Measurements from ENCODE around the gene WDR5B. TPM values are rescaled to one million over a fixed set of nuclear protein-coding genes. Genes with fewer than 3 reads are reported as not detected.

WDR5B gene
- total and polyA plus RNA-seq, 2 of the 4 experiments (the other 2 are of a cell fraction) = 3.1 to 5.6 TPM

DNA sequence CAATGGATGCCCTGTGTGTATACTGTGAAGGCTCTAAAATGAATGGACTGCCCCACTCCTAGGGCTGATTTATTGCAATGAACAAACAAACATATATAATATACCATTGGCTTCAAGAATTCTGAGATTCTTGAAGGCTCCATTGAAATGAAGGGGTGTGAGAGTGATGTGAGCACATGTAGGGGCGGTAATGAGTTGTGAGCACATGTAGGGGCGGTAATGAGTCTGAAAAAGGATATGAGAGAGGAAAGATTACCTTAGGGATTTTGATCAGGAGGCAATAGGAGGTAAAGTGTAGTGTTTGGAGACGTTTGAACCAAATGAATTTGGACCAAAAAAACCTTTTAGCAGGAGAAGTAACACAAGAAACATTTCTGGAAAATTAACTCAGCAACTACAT, 28.2 kb downstream of the WDR5B start:
- Histone ChIP-seq H3K18ac (ENCODE audit: low read depth, low read length) (no peak overlapping the region), H3K4ac (ENCODE audit: low read depth, low read length) (no peak overlapping the region), H2AK5ac (ENCODE audit: low read depth, low read length) (no peak overlapping the region), H4K20me1 (ENCODE audit: insufficient read depth, low read length) (no peaks in the 10 kb centered on the region), H3K79me1 (ENCODE audit: low read depth in 1 of 2, low read length in 2 of 2) (peaks cover 5 to 10% of the 10 kb centered on the region in 2 experiments; a peak in 3 of 4 replicates), H3K9ac (ENCODE audit: low read depth, low read length) (no peak overlapping the region), H3K9me3 (ENCODE audit: control insufficient read depth, insufficient read depth, low read length) (no peaks in the 10 kb centered on the region), H3K56ac (ENCODE audit: extremely low read depth, insufficient read depth, low read length) (no peak overlapping the region), H2AK9ac (replicated peaks; ENCODE audit: low read depth, low read length, poor library complexity) (no peak overlapping the region), H3K27me3 (ENCODE audit: control insufficient read depth, insufficient read depth, low read length) (no peaks in the 10 kb centered on the region), H2BK5ac (ENCODE audit: low read depth, low read length, poor library complexity, severe bottlenecking) (no peak overlapping the region), H3K36me3 (ENCODE audit: control insufficient read depth, insufficient read depth, low read length) (no peaks in the 10 kb centered on the region), H3K27ac (ENCODE audit: insufficient read depth, low read length) (no peak overlapping the region), H3K4me2 (ENCODE audit: low read depth, low read length) (no peak overlapping the region), H2AFZ (replicated peaks; ENCODE audit: low read length, poor library complexity) (no peak overlapping the region), H2BK15ac (ENCODE audit: low read depth, low read length) (no peak overlapping the region), H4K91ac (ENCODE audit: insufficient read depth, low read depth, low read length) (no peak overlapping the region), H2BK20ac (ENCODE audit: low read depth, low read length) (no peak overlapping the region), H3K14ac (replicated peaks; ENCODE audit: low read depth, low read length) (no peak overlapping the region), H3K4me1 (ENCODE audit: control insufficient read depth, insufficient read depth, low read length) (no peaks in the 10 kb centered on the region; the same call in 1 of the 2 replicates), H4K8ac (ENCODE audit: low read depth in 2 of 2, low read length in 2 of 2) (no peak overlapping the region), H4K5ac (ENCODE audit: low read depth, low read length) (no peak overlapping the region), H2BK120ac (ENCODE audit: low read depth, low read length) (no peak overlapping the region), H3K9me1 (ENCODE audit: insufficient read depth, low read length) (no peaks in the 10 kb centered on the region), H3K4me3 (ENCODE audit: insufficient read depth, low read depth, low read length) (no peak overlapping the region), H3K23ac (ENCODE audit: low read depth, low read length) (no peak overlapping the region)
- dilution Hi-C loops (cut with HindIII; ENCODE audit: low sequenced_read_pairs, unreplicated experiment) = no loop called here
- ChIA-PET CTCF (no interaction called here), POLR2A (ENCODE audit: unreplicated experiment) (no interaction called here)
- intact Hi-C loops (cut with micrococcal nuclease) = no loop called here
- BruUV-seq (replicated peaks) = no TSS peak
- TF ChIP-seq POLR2A (IDR thresholded peaks at IDR 0.05; ENCODE audit: low read depth, low read length) = no peak
- no peak for TF ChIP-seq RCOR1 (IDR thresholded peaks at IDR 0.05; ENCODE audit: insufficient replicate concordance, low read length)
- TF ChIP-seq, protein P1, sequence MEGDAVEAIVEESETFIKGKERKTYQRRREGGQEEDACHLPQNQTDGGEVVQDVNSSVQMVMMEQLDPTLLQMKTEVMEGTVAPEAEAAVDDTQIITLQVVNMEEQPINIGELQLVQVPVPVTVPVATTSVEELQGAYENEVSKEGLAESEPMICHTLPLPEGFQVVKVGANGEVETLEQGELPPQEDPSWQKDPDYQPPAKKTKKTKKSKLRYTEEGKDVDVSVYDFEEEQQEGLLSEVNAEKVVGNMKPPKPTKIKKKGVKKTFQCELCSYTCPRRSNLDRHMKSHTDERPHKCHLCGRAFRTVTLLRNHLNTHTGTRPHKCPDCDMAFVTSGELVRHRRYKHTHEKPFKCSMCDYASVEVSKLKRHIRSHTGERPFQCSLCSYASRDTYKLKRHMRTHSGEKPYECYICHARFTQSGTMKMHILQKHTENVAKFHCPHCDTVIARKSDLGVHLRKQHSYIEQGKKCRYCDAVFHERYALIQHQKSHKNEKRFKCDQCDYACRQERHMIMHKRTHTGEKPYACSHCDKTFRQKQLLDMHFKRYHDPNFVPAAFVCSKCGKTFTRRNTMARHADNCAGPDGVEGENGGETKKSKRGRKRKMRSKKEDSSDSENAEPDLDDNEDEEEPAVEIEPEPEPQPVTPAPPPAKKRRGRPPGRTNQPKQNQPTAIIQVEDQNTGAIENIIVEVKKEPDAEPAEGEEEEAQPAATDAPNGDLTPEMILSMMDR (conservative IDR thresholded peaks at IDR 0.05; ENCODE audit: low read depth, low read length) = no peak
- TF ChIP-seq NFE2L2 (IDR thresholded peaks at IDR 0.05; ENCODE audit: low read depth, low read length) = no peak
- no peak for TF ChIP-seq BHLHE40 (IDR thresholded peaks at IDR 0.05; ENCODE audit: low read depth, low read length)
- no peak for TF ChIP-seq MAZ (IDR thresholded peaks at IDR 0.05; ENCODE audit: borderline replicate concordance, low read depth, low read length)
- TF ChIP-seq FOS (IDR thresholded peaks at IDR 0.05; ENCODE audit: low read depth, low read length) = no peak
- TF ChIP-seq SMC3 (IDR thresholded peaks at IDR 0.05; ENCODE audit: low read depth, low read length) = no peak
- no peak for TF ChIP-seq MAFK (IDR thresholded peaks at IDR 0.05; ENCODE audit: low read depth, low read length)
- TF ChIP-seq, protein P2, sequence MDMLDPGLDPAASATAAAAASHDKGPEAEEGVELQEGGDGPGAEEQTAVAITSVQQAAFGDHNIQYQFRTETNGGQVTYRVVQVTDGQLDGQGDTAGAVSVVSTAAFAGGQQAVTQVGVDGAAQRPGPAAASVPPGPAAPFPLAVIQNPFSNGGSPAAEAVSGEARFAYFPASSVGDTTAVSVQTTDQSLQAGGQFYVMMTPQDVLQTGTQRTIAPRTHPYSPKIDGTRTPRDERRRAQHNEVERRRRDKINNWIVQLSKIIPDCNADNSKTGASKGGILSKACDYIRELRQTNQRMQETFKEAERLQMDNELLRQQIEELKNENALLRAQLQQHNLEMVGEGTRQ (IDR thresholded peaks at IDR 0.05; ENCODE audit: low read depth, low read length) = no peak
- TF ChIP-seq CEBPB (IDR thresholded peaks at IDR 0.05; ENCODE audit: low read depth, low read length) = no peak
- TF ChIP-seq, protein P3, sequence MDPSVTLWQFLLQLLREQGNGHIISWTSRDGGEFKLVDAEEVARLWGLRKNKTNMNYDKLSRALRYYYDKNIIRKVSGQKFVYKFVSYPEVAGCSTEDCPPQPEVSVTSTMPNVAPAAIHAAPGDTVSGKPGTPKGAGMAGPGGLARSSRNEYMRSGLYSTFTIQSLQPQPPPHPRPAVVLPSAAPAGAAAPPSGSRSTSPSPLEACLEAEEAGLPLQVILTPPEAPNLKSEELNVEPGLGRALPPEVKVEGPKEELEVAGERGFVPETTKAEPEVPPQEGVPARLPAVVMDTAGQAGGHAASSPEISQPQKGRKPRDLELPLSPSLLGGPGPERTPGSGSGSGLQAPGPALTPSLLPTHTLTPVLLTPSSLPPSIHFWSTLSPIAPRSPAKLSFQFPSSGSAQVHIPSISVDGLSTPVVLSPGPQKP (IDR thresholded peaks at IDR 0.05; ENCODE audit: borderline replicate concordance, low read depth, low read length) = no peak
- DNase-seq = no peak
- in situ Hi-C loops (cut with MboI; ENCODE audit: low sequenced_read_pairs) = no loop called here
- WGBS, 2 experiments (ENCODE audit: extremely low coverage in 2 of 2, insufficient read length in 1 of 2) = 100% methylated on average over 1 of the region's 3 CpGs; no CpG with 5 or more reads in 1 of the 2 experiments
- ATAC-seq (ENCODE audit: low read depth) = no peak
